HG03280 (cell line): ENCODE data around the gene ACADVL.
"Not testable (repeated sequence)": the region's sequence is repeated elsewhere in the genome, so short reads cannot be mapped to it uniquely, and the experiment has no call there.

Experiments
- ATAC-seq: cut with Tn5 transposase; IDR thresholded peaks from one replicate; pipeline ENCODE4 v1.9.1; 2021; ENCODE audit warnings: mild to moderate bottlenecking, moderate library complexity; ENCODE audit not compliant: unreplicated experiment

ACADVL gene

DNA sequence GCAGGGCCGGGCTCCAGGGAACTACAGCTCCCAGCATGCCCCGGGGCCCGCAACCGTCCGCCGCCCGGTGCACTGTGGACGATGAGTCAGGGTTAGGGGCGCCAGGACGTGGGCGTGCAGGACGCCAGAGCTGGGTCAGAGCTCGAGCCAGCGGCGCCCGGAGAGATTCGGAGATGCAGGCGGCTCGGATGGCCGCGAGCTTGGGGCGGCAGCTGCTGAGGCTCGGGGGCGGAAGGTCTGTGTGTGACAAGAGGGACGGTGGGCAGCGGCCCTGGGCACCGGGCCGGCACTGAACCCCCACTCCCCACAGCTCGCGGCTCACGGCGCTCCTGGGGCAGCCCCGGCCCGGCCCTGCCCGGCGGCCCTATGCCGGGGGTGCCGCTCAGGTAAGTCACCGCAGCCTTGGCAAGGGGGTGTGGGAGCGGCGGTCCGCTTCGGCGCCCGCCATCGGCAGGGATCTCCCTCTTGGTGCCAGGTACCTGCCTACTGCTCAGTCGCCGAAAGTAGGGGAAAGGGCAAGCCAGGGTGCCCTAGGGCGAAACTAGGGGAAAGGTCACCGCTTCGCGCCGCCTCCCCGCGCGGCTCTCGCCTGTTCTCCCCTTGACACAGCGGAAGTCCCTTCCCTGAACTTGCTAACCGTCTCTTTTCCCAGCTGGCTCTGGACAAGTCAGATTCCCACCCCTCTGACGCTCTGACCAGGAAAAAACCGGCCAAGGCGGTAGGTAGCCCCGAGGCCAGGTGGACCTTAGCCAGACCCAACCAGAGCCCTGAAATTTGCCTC is at the start of gene ACADVL, which contains the start of gene DLG4:
ACADVL (plus strand) TSS at position 127 of the 781 bp plus-strand sequence; CDS start at position 174, 47 bp downstream.
DLG4 (minus strand) TSS at position 25 of the 781 bp plus-strand sequence.
- ATAC-seq = peak; percentile 72

GRCh38 chr17:7172522-7173191 is 47.1 kb upstream of the ACADVL start:
- ATAC-seq = not testable (repeated sequence)

DNA sequence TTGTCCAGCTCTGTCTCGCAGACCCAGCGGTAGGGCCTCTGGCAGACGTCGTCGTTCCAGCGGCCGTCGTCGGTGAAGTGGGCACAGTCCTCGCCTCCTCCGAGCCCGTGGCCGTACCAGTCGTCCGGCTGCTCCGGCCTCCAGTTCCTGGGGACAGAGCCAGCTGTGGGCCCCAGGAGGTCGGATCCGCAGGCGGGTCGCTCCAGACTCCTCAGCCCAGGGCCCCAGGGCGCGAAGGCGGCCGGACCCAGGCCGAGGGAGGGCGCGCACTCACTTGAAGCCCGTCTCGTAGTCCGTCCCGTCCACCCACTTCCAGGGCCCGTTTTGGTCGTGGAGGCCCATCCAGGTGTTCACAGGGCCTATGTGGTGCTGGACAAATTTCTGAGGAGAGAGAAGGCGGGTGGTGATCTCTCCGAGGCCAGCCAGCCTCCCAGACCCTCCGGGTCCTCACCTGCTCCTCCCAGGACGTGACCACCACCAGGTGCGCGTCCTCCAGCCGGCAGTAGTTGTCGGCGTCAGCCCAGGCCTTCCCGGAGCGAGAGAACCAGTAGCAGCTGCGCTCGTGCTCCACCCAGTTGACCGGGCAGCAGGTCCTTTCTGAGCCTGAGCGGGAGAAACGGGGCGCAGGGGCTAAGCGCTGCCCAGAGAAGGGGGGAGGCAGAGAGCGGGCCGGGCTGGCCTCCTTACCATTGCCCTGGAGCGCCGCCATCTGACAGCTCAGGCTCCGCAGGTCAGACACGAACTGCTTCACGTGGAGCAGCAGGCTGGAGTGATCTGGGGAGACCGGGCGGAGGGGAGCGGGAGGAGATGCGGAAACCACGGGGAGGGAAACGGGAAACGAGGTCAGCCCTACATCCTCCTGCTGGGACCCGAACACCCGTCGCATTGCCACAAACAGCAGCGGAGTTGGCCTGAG is 45.8 kb upstream of the ACADVL start:
- no peak for ATAC-seq

DNA sequence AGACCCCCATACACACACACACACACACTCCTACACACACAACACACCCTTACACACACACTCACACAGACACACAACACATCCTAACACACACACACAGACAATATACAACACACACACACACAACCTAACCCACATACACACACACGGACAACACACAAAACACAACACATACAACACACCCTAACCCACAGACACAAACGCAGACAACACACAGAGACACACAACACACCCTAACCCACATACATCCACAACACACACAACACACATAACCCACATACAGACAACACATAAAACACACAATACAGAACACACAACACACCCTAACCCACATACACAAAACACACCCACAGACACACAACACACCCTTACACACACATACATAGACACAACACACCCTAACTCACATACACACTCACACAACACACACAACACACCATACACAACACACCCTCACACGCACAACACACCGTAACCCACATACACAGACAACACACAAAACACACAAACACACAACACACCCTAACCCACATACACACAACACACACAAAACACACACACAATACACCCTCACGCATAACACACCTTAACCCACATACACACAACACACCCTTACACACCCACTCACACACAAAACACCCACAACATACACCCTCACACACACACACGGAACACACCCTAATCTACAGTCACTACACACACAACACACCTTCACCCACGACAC is 45.0 kb upstream of the ACADVL start:
- ATAC-seq = no peak

- no peak for ATAC-seq
Measured at GRCh38 chr17:7175330-7175733, 44.4 kb upstream of the ACADVL start.

DNA sequence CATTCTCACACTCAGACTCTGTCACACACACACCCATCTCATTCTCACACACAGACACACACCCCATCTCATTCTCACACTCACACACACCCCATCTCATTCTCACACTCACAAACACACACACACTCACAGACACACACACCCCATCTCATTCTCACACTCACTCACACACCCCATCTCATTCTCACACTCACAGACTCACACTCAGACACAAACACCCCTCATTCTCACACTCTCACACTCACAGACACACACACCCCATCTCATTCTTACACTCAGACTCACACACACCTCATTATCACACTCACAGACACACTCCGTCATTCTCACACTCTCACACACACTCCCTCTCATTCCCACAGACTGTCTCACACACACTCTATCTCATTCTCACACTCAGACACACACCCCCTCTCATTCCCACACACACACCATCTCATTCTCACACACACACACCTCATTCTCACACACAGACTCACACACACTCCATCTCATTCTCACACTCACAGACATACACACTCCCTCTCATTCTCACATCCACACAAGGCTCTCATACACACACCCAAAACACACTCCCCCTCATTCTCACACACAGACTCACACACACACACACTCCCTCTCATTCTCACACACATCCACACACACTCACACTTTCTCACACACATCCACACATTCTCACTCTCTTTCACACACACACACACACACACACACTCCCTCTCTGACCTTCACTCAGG is 43.5 kb upstream of the ACADVL start:
- ATAC-seq = no peak

- no peak for ATAC-seq
Measured at GRCh38 chr17:7176841-7177190, 42.9 kb upstream of the ACADVL start.

GRCh38 chr17:7177191-7177953 is 42.4 kb upstream of the ACADVL start:
- no peak for ATAC-seq

DNA sequence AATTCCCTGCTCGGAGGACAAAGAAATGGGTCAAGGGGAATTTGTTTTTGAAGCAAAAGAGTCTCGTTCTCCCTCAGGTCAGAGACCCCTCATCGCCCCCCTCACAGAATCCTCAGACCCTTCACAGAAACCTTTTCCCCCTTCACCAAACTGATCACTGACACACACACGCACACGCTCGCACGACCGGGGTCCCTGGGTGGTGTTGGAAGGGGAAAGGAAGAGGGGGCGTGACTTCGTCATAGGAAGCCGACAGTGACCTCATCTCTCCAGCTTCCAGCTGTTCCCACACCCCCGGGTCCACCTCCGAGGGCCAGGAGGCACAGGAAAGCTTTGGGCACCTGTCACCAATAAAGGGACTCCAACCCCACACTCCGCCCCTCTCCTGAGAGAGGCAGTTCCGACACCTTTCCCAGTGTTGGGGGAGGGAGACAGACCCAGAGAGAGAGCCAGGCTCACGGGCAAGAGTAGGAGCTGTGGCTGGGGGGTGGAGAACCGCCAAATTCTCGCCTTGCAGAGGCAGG is 41.7 kb upstream of the ACADVL start:
- ATAC-seq = no peak

DNA sequence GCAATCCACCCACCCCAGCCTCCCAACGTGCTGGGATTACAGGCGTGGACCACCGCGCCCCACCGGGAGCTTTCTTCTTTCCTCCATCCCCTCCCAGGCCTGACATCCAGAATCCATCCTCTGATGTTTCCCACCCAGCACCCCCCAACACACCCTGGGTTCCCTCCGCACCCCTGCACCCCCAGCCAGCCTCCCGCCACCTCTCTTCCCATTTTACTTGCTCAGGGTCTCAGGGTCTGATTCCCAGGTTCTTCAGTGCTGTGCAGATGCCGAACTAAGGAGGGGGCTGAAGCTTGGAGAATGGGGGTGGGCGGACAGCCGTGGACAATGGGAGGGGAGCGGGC is 40.8 kb upstream of the ACADVL start:
- no peak for ATAC-seq

GRCh38 chr17:7179317-7180254 is 40.2 kb upstream of the ACADVL start, which contains the start of gene ASGR1:
ASGR1 (minus strand) TSS chr17:7179370; CDS start chr17:7178563, 807 bp downstream.
- no peak for ATAC-seq

GRCh38 chr17:7182101-7182500 is 37.6 kb upstream of the ACADVL start:
- not testable (repeated sequence) for ATAC-seq

GRCh38 chr17:7183433-7184090 is 36.2 kb upstream of the ACADVL start:
- ATAC-seq = no peak

DNA sequence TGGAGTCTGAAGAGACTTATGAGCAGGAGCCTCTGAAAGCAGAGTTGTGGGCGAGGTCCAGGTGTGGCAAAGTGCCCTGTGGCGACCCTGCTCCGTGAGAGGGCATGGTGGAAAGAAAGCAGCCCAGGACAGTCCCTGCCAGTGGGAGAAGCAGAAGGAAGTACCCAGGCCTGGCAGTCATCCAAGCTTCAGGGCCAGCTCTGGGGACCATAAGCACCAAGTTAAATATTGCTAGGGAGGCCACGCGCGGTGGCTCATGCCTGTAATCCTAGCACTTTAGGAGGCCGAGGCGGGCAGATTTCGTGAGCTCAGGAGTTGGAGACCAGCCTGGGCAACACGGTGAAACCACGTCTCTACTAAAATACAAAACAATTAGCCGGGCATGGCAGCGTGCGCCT is 35.6 kb upstream of the ACADVL start:
- no peak for ATAC-seq

DNA sequence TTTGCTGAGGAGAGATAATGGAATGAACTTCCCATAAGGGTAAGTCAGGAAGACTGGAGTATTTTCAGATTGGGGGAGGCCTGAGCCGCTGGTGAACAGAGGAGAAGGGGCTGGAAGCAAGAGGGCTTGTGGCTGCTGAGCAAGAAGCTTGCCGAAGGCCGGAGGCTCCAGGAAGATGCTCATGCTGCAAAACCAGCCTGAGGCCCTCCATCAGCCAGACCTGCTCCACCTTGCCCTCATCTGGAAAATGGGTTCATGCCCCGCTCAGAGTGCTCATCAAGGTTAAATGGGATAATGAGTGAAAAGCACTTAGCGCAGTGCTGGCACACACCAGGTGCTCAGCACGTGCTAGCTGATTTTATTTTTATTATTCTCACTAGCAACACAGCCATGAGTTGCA is 35.1 kb upstream of the ACADVL start:
- no peak for ATAC-seq

- no peak for ATAC-seq
Measured at GRCh38 chr17:7186241-7186640, 33.5 kb upstream of the ACADVL start.

DNA sequence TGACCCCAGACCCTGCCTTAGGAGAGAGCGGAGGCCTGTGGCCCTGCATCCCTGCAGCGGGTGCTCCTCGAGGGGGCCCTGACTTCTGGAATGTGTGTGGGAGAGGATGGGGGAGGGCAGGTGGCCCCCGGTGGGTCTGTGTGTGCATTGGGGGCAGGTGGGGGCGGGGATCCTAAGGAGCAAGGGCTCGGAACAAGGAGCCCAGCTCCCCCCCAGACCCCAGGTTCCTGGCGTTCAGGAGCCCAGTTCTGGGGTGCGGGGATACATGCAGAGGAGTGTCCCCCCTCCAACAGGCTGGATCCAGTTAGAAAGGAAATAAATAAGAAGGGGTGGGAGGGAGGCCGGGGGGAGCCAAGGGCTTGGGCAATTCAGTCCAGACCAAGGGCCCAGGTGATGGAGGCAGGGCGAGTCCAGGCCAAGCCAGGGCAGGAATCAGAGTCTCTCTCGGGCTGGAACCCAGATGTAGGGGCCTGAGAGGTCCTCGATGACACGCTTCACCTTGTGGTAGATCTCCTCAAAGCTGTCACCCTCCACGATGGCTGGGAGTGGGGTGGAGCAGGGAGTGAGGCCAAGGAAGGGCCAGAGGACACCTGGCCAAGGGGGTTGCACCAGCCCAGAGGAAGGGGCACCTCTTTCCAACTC is 29.3 kb upstream of the ACADVL start:
- ATAC-seq = no peak
